ENCODE data around the gene EN1.

GRCh38 chr2:118852605-118853128, 5.2 kb upstream of the EN1 start:
- TF ChIP-seq CTCF (conservative IDR thresholded peaks at IDR 0.05; ENCODE audit: low read depth, low read length) (no peak), MAFK (IDR thresholded peaks at IDR 0.05; ENCODE audit: low read depth, low read length) (no peak), RFX5 (IDR thresholded peaks at IDR 0.05; ENCODE audit: low read depth, low read length) (no peak), CHD1 (IDR thresholded peaks at IDR 0.05; ENCODE audit: low read depth, low read length) (no peak), POLR2A (IDR thresholded peaks at IDR 0.05; ENCODE audit: low read depth, low read length) (no peak)

Measured in IMR-90 (cell line).